ENCODE results near the gene TCOF1.
"Not testable (repeated sequence)": the region's sequence is repeated elsewhere in the genome, so short reads cannot be mapped to it uniquely, and the experiment has no call there.

Gene TCOF1

DNA sequence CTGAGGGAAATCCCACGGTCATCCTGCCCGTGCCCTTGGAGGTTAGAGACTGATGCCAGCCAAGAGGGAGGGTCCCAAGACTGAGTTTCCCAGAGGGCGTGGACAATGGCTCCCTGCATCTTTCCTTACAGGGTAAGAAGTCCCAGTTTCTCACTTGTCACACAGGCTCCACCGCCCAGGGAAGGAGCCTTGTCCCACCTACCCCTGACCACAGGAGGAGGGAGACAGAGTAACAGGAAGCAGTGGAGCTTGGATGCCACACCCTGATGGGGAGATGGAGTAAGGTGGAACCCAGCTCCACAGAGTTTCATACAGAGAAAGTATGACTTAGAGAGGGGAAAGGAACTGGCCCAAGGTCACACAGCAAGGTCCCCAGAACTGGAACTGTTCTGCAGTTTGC lies 64.6 kb downstream of the TCOF1 start:
- H3K27ac ChIP-seq (ENCODE audit: low read depth, low read length): no peak overlapping the region
- H3K27me3 ChIP-seq (ENCODE audit: control insufficient read depth in 5 of 5, insufficient read depth in 4 of 5, low read length in 5 of 5): no peaks in the 10 kb centered on the region
- no peak overlapping the region for H3K9ac ChIP-seq (ENCODE audit: low read length in 5 of 5)
- H3K4me3 ChIP-seq (ENCODE audit: low read depth in 1 of 5, low read length in 5 of 5): no peak overlapping the region
- no peaks in the 10 kb centered on the region for H3K4me1 ChIP-seq (ENCODE audit: control insufficient read depth in 5 of 5, insufficient read depth in 5 of 5, low read length in 5 of 5)
- H3K9me3 ChIP-seq (ENCODE audit: control insufficient read depth in 5 of 5, low read length in 5 of 5): no peaks in the 10 kb centered on the region
- H3K36me3 ChIP-seq (ENCODE audit: control insufficient read depth in 5 of 5, insufficient read depth in 5 of 5, low read length in 5 of 5): no peaks in the 10 kb centered on the region

DNA sequence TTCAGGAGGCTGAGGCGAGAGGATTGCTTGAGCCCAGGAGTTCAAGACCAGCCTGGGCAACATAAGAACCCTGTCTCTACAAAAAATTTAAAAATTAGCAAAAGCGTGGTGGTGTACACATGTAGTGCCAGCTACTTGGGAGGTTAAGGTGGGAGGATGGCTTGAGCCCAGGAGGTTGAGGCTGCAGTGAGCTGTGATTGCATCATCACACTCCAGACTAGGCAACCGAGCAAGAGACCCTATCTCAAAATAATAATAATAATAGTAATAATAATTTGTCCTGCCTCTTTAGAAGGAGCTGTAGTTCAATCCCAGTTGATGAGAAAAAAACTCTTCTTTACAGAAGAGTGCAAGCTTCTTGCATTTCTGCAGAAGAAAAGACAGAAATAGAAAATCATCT lies 65.3 kb downstream of the TCOF1 start:
- no peaks in the 10 kb centered on the region for H3K9me3 ChIP-seq (ENCODE audit: control insufficient read depth in 5 of 5, low read length in 5 of 5)
- H3K36me3 ChIP-seq (ENCODE audit: control insufficient read depth in 5 of 5, insufficient read depth in 5 of 5, low read length in 5 of 5): no peaks in the 10 kb centered on the region
- H3K9ac ChIP-seq (ENCODE audit: low read length in 5 of 5): no peak overlapping the region

DNA sequence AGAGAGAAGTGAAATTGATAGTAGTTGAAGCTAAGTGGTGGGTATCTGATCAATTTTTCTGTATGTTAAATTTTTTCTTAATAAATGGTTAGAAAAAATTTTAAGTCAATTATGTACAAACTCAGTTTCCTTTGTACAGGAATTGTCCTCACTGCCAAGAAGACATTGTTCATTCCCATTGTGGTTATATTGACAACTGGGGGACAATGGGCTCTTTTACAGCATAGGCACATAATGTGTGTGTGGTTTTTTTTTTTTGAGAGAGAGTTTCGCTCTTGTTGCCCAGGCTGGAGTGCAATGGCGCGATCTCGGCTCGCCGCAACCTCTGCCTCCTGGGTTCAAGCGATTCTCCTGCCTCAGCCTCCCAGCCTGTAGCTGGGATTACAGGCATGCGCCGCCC lies 68.7 kb downstream of the TCOF1 start:
- H3K9ac ChIP-seq (ENCODE audit: low read length in 5 of 5); H3K27ac ChIP-seq (ENCODE audit: low read depth, low read length); H3K9me3 ChIP-seq (ENCODE audit: control insufficient read depth in 5 of 5, low read length in 5 of 5); H3K27me3 ChIP-seq (ENCODE audit: control insufficient read depth in 5 of 5, insufficient read depth in 4 of 5, low read length in 5 of 5); H3K4me3 ChIP-seq (ENCODE audit: low read depth in 1 of 5, low read length in 5 of 5); H3K36me3 ChIP-seq (ENCODE audit: control insufficient read depth in 5 of 5, insufficient read depth in 5 of 5, low read length in 5 of 5): not testable (repeated sequence)
- peaks cover 0 to 15% (median 11%) of the 10 kb centered on the region in 5 donors for H3K4me1 ChIP-seq (ENCODE audit: control insufficient read depth in 5 of 5, insufficient read depth in 5 of 5, low read length in 5 of 5)

More for the DNA sequence above, 65.3 kb downstream of the TCOF1 start:
- Histone ChIP-seq H3K27me3 (ENCODE audit: control insufficient read depth in 5 of 5, insufficient read depth in 4 of 5, low read length in 5 of 5) (no peaks in the 10 kb centered on the region), H3K4me1 (ENCODE audit: control insufficient read depth in 5 of 5, insufficient read depth in 5 of 5, low read length in 5 of 5) (peaks cover 0 to 2% (median under 1%) of the 10 kb centered on the region in 5 donors), H3K27ac (ENCODE audit: low read depth, low read length) (no peak overlapping the region), H3K4me3 (ENCODE audit: low read depth in 1 of 5, low read length in 5 of 5) (no peak overlapping the region)

DNA sequence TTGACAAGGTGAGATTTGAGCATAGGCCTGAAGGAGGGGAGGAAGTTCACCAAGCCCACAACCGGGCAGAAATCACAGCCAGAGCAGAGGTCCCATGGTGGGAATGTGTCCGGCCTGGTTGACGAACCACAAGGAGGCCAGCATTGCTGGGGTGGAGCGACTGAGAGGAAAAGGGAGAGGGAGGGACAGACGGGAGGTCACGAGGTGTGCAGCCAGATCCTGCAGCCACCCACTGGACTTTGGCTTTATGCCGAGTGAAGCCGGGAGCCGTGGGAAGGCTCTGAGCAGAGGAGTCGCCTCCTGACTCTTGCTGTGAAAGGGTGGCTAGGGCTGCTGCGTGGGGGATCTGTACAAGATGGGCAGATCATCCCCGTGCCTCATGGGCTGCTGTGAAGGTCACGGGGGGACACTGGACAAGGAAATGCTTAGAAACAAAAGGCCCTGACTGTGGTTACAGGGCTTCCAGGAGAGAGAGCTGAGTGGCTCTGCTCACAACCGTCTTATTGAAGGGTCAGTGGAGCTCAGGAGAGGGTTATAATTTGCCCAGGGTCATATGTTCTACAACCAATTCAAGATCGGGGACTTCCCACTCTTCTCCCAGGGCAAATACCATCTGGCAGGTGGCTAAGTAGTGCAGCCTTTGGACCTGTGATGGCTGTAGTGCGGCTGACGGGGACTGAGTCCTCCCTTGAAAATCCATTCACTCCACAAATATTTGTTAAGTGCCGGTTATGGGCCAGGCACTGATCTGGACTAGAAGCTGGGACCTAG lies 70.8 kb downstream of the TCOF1 start:
- Histone ChIP-seq H3K9me3 (ENCODE audit: control insufficient read depth in 5 of 5, low read length in 5 of 5) (no peaks in the 10 kb centered on the region), H3K27me3 (ENCODE audit: control insufficient read depth in 5 of 5, insufficient read depth in 4 of 5, low read length in 5 of 5) (no peaks in the 10 kb centered on the region), H3K36me3 (ENCODE audit: control insufficient read depth in 5 of 5, insufficient read depth in 5 of 5, low read length in 5 of 5) (no peaks in the 10 kb centered on the region), H3K27ac (ENCODE audit: low read depth, low read length) (no peak overlapping the region), H3K4me3 (ENCODE audit: low read depth in 1 of 5, low read length in 5 of 5) (peak overlapping the region in 3 of 5 donors; percentile 7 to 25 (median 11)), H3K4me1 (ENCODE audit: control insufficient read depth in 5 of 5, insufficient read depth in 5 of 5, low read length in 5 of 5) (peaks cover 0 to 22% (median 11%) of the 10 kb centered on the region in 5 donors), H3K9ac (ENCODE audit: low read length in 5 of 5) (peak overlapping the region in 1 of 5 donors; percentile 16)

DNA sequence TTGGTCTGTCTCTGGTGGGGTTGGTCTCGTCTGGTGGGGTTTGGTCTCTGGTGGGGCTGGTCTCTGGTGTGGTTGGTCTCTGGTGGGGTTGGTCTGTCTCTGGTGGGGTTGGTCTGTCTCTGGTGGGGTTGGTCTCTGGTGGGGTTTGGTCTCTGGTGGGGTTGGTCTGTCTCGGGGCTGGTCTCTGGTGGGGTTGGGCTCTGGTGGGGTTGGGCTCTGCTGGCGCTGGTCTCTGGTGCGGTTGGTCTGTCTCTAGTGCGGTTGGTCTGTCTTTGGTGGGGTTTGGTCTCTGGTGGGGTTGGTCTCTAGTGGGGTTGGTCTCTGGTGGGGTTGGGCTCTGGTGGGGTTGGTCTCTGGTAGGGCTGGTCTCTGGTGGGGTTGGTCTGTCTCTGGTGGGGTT lies 71.5 kb downstream of the TCOF1 start:
- H3K27ac ChIP-seq (ENCODE audit: low read depth, low read length): no peak overlapping the region

DNA sequence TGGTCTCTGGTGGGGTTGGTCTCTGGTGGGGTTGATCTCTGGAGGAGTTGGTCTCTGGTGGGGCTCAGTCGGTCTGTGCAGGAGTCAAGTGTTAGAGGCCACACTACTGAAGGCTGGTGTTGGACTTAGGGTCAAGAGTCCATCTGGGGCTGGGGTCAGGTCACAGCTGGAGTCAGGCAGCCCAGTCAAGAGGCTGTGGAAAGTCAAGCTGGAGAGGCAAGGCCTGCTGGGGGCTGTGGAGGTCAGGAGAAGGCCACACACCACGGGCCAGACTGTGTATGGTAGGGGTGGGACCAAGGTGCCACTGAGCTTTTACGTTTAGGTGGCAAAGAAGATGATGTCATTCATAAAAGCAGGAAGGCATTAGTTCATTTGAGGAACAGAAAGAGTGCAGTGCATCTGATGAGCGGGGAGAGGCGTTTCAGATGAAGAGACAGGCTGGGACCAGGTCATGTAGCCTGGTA lies 71.9 kb downstream of the TCOF1 start:
- no peaks in the 10 kb centered on the region for H3K9me3 ChIP-seq (ENCODE audit: control insufficient read depth in 5 of 5, low read length in 5 of 5)
- peaks cover 0 to 22% (median 11%) of the 10 kb centered on the region in 5 donors for H3K4me1 ChIP-seq (ENCODE audit: control insufficient read depth in 5 of 5, insufficient read depth in 5 of 5, low read length in 5 of 5)
- no peak overlapping the region for H3K27ac ChIP-seq (ENCODE audit: low read depth, low read length)
- H3K36me3 ChIP-seq (ENCODE audit: control insufficient read depth in 5 of 5, insufficient read depth in 5 of 5, low read length in 5 of 5): no peaks in the 10 kb centered on the region
- no peaks in the 10 kb centered on the region for H3K27me3 ChIP-seq (ENCODE audit: control insufficient read depth in 5 of 5, insufficient read depth in 4 of 5, low read length in 5 of 5)
- H3K4me3 ChIP-seq (ENCODE audit: low read depth in 1 of 5, low read length in 5 of 5): no peak overlapping the region
- no peak overlapping the region for H3K9ac ChIP-seq (ENCODE audit: low read length in 5 of 5)

More for the DNA sequence above, 71.5 kb downstream of the TCOF1 start:
- Histone ChIP-seq H3K9ac (ENCODE audit: low read length in 5 of 5) (no peak overlapping the region), H3K4me1 (ENCODE audit: control insufficient read depth in 5 of 5, insufficient read depth in 5 of 5, low read length in 5 of 5) (peaks cover 0 to 22% (median 11%) of the 10 kb centered on the region in 5 donors), H3K9me3 (ENCODE audit: control insufficient read depth in 5 of 5, low read length in 5 of 5) (no peaks in the 10 kb centered on the region), H3K27me3 (ENCODE audit: control insufficient read depth in 5 of 5, insufficient read depth in 4 of 5, low read length in 5 of 5) (no peaks in the 10 kb centered on the region), H3K4me3 (ENCODE audit: low read depth in 1 of 5, low read length in 5 of 5) (no peak overlapping the region), H3K36me3 (ENCODE audit: control insufficient read depth in 5 of 5, insufficient read depth in 5 of 5, low read length in 5 of 5) (no peaks in the 10 kb centered on the region)

DNA sequence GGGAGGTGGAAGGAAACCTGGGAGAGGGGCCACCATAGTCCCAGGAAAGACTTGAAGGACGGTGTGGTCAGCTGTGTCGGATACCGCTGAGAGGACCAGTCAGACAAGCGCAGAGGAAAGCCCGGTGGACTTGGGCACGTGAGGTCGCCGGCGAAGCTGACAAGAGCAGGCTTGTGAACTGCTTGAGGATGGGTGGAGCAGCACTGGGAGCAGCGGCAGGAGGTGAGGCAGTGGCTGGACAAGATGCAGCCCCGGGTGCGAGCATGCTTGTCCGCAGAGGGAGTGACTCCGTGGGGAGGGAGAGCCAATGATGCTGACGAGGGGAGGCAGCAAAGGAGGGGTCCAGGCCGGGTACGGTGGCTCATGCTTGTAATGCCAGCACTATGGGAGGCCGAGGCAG lies 73.6 kb downstream of the TCOF1 start:
- H3K4me1 ChIP-seq (ENCODE audit: control insufficient read depth in 5 of 5, insufficient read depth in 5 of 5, low read length in 5 of 5): peaks cover 0 to 22% (median 11%) of the 10 kb centered on the region in 5 donors
- no peak overlapping the region for H3K27ac ChIP-seq (ENCODE audit: low read depth, low read length)
- H3K9ac ChIP-seq (ENCODE audit: low read length in 5 of 5): no peak overlapping the region
- H3K9me3 ChIP-seq (ENCODE audit: control insufficient read depth in 5 of 5, low read length in 5 of 5): no peaks in the 10 kb centered on the region
- H3K36me3 ChIP-seq (ENCODE audit: control insufficient read depth in 5 of 5, insufficient read depth in 5 of 5, low read length in 5 of 5): no peaks in the 10 kb centered on the region
- no peak overlapping the region for H3K4me3 ChIP-seq (ENCODE audit: low read depth in 1 of 5, low read length in 5 of 5)
- no peaks in the 10 kb centered on the region for H3K27me3 ChIP-seq (ENCODE audit: control insufficient read depth in 5 of 5, insufficient read depth in 4 of 5, low read length in 5 of 5)

DNA sequence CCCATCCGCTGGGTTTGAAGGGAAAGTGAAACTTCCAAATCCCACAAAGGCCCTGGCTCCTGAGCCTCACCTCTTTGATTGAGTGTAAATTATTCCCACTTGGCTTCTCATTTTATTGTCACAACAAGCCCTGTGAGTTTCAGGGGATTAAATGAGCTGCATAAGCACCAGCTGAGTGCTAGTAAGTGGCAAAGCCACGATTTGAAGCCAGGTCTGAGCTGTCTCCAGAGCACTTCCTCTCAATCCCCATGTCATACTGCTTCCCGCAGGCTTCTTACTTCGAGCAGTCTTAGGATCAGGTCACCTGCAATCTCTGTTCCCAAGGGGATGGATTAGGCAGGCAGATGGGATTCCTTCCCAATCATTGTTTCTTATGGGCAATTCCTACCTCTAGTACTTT lies 74.1 kb downstream of the TCOF1 start:
- Histone ChIP-seq H3K4me1 (ENCODE audit: control insufficient read depth in 5 of 5, insufficient read depth in 5 of 5, low read length in 5 of 5) (peaks cover 0 to 26% (median 11%) of the 10 kb centered on the region in 5 donors), H3K27ac (ENCODE audit: low read depth, low read length) (no peak overlapping the region), H3K27me3 (ENCODE audit: control insufficient read depth in 5 of 5, insufficient read depth in 4 of 5, low read length in 5 of 5) (no peaks in the 10 kb centered on the region), H3K9me3 (ENCODE audit: control insufficient read depth in 5 of 5, low read length in 5 of 5) (no peaks in the 10 kb centered on the region), H3K36me3 (ENCODE audit: control insufficient read depth in 5 of 5, insufficient read depth in 5 of 5, low read length in 5 of 5) (no peaks in the 10 kb centered on the region), H3K9ac (ENCODE audit: low read length in 5 of 5) (peak overlapping the region in 1 of 5 donors; percentile 13), H3K4me3 (ENCODE audit: low read depth in 1 of 5, low read length in 5 of 5) (peak overlapping the region in 2 of 5 donors; percentile 3 to 25)

DNA sequence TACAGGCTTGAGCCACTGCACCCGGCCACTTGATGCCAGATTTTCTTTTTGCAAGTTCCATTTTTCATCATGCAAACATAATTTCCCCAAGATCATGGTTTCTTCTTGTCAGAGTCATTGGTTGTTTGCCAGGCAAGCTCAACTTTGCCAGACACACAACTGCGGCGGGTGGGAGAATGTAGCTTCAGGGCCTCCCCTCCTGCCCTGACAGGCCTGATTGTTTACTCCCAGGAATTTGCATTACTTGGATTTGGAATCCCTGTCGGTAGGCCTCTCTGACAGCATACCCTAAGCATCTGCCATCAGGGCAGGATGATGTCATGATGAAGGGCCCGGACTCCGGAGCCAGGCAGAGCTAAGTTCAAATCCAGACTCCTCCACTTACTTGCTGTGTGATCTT lies 77.0 kb downstream of the TCOF1 start:
- Histone ChIP-seq H3K9me3 (ENCODE audit: control insufficient read depth in 5 of 5, low read length in 5 of 5) (no peaks in the 10 kb centered on the region), H3K4me1 (ENCODE audit: control insufficient read depth in 5 of 5, insufficient read depth in 5 of 5, low read length in 5 of 5) (peaks cover 0 to 14% (median 3%) of the 10 kb centered on the region in 5 donors), H3K9ac (ENCODE audit: low read length in 5 of 5) (no peak overlapping the region), H3K4me3 (ENCODE audit: low read depth in 1 of 5, low read length in 5 of 5) (no peak overlapping the region), H3K27me3 (ENCODE audit: control insufficient read depth in 5 of 5, insufficient read depth in 4 of 5, low read length in 5 of 5) (no peaks in the 10 kb centered on the region), H3K27ac (ENCODE audit: low read depth, low read length) (no peak overlapping the region), H3K36me3 (ENCODE audit: control insufficient read depth in 5 of 5, insufficient read depth in 5 of 5, low read length in 5 of 5) (no peaks in the 10 kb centered on the region)

DNA sequence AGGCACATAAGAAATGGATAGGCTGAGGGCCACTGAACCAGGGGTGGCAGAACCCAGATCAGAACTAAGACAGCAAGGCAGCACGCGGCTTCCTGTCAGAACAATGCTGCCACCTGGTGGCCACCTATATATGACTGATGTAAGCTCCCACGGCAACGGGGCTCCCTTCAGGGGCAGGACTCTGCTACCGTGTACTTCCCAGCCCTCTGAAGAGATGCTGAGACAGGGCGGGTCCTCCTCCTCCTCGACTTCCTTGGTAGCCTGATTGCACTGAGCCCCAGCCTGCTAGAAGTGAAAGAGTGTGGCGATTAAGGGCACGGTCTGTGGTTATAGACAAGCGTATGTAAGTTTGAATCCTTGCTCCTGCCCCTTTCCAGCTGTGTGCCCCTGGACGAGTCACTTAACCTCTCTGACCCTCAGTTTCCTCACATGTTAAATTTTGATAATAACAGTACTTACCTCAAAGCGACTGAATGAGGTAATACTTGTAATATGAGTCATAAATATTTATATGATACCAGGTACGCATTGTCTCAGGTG lies 78.7 kb downstream of the TCOF1 start:
- peaks cover 3 to 14% (median 4%) of the 10 kb centered on the region in 5 donors for H3K4me1 ChIP-seq (ENCODE audit: control insufficient read depth in 5 of 5, insufficient read depth in 5 of 5, low read length in 5 of 5)
- H3K27me3 ChIP-seq (ENCODE audit: control insufficient read depth in 5 of 5, insufficient read depth in 4 of 5, low read length in 5 of 5): no peaks in the 10 kb centered on the region
- no peaks in the 10 kb centered on the region for H3K36me3 ChIP-seq (ENCODE audit: control insufficient read depth in 5 of 5, insufficient read depth in 5 of 5, low read length in 5 of 5)
- H3K9ac ChIP-seq (ENCODE audit: low read length in 5 of 5): no peak overlapping the region
- H3K27ac ChIP-seq (ENCODE audit: low read depth, low read length): no peak overlapping the region
- H3K4me3 ChIP-seq (ENCODE audit: low read depth in 1 of 5, low read length in 5 of 5): peak overlapping the region in 2 of 5 donors; percentile 32 to 37
- H3K9me3 ChIP-seq (ENCODE audit: control insufficient read depth in 5 of 5, low read length in 5 of 5): no peaks in the 10 kb centered on the region
